ENCODE measurements around the gene PCDHGB1.
"Not testable (repeated sequence)": the region's sequence is repeated elsewhere in the genome, so short reads cannot be mapped to it uniquely, and the experiment has no call there.

Gene PCDHGB1

GRCh38 chr5:141384471-141385267 is 34.8 kb downstream of the PCDHGB1 start:
- no peak for DNase-seq

- DNase-seq = not testable (repeated sequence)
Measured at GRCh38 chr5:141387557-141388311, 37.8 kb downstream of the PCDHGB1 start, which contains the start of gene PCDHGB4. Gene PCDHGB4 (plus strand): TSS chr5:141387698. CDS start chr5:141387885, 187 bp downstream.

GRCh38 chr5:141388661-141389060 is 38.8 kb downstream of the PCDHGB1 start:
- DNase-seq = no peak

- DNase-seq = no peak
Measured at GRCh38 chr5:141389153-141390042, 39.5 kb downstream of the PCDHGB1 start.

- DNase-seq = no peak
Measured at GRCh38 chr5:141392429-141393198, 42.7 kb downstream of the PCDHGB1 start, which contains the start of gene PCDHGA8. Gene PCDHGA8 (plus strand): TSS chr5:141392633. CDS start chr5:141392814, 181 bp downstream.

GRCh38 chr5:141393267-141393666 is 43.4 kb downstream of the PCDHGB1 start:
- DNase-seq = no peak

GRCh38 chr5:141394401-141395187 is 44.7 kb downstream of the PCDHGB1 start:
- not testable (repeated sequence) for DNase-seq

- DNase-seq = not testable (repeated sequence)
Measured at GRCh38 chr5:141397756-141398551, 48.1 kb downstream of the PCDHGB1 start, which contains the start of gene PCDHGB5. Gene PCDHGB5 (plus strand): TSS chr5:141397947. CDS start chr5:141398128, 181 bp downstream.

- no peak for DNase-seq
Measured at GRCh38 chr5:141398608-141399007, 48.7 kb downstream of the PCDHGB1 start.

- no peak for DNase-seq
Measured at GRCh38 chr5:141399555-141400258, 49.8 kb downstream of the PCDHGB1 start.
